ENCODE data around the gene CLSTN2. TPM values are rescaled to one million over a fixed set of nuclear protein-coding genes. Genes with fewer than 3 reads are reported as not detected.

The CLSTN2 gene
- total RNA-seq, 1 donor from 2014 or later: 12.9 TPM

- H3K36me3 Mint-ChIP-seq: no peaks in the 10 kb centered on the region
- H3K27me3 Mint-ChIP-seq: peaks cover 7% of the 10 kb centered on the region
- no peak overlapping the region for H3K27ac Mint-ChIP-seq
- no peak for DNase-seq (ENCODE audit: extremely low spot score, unreplicated experiment)
- TF ChIP-seq CTCF (conservative IDR thresholded peaks at IDR 0.05): no peak
- H3K4me1 Mint-ChIP-seq (ENCODE audit: unreplicated experiment): no peaks in the 10 kb centered on the region
- no peaks in the 10 kb centered on the region for H3K9me3 Mint-ChIP-seq
- no peak overlapping the region for H3K4me3 Mint-ChIP-seq
These were observed 143.4 kb downstream of the CLSTN2 start for GRCh38 chr3:140078343-140078742.

GRCh38 chr3:140078940-140079339 is 144.0 kb downstream of the CLSTN2 start:
- H3K27ac Mint-ChIP-seq: no peak overlapping the region
- peaks cover 7% of the 10 kb centered on the region for H3K27me3 Mint-ChIP-seq
- H3K9me3 Mint-ChIP-seq: no peaks in the 10 kb centered on the region
- no peaks in the 10 kb centered on the region for H3K4me1 Mint-ChIP-seq (ENCODE audit: unreplicated experiment)
- no peak overlapping the region for H3K4me3 Mint-ChIP-seq
- no peak for DNase-seq (ENCODE audit: extremely low spot score, unreplicated experiment)
- no peaks in the 10 kb centered on the region for H3K36me3 Mint-ChIP-seq
- no peak for TF ChIP-seq CTCF (conservative IDR thresholded peaks at IDR 0.05)

GRCh38 chr3:140081887-140082286 is 146.9 kb downstream of the CLSTN2 start:
- no peak for TF ChIP-seq CTCF (conservative IDR thresholded peaks at IDR 0.05)
- H3K27ac Mint-ChIP-seq: no peak overlapping the region
- H3K9me3 Mint-ChIP-seq: no peaks in the 10 kb centered on the region
- no peak for DNase-seq (ENCODE audit: extremely low spot score, unreplicated experiment)
- H3K27me3 Mint-ChIP-seq: peaks cover 7% of the 10 kb centered on the region
- no peaks in the 10 kb centered on the region for H3K36me3 Mint-ChIP-seq
- H3K4me3 Mint-ChIP-seq: no peak overlapping the region
- H3K4me1 Mint-ChIP-seq (ENCODE audit: unreplicated experiment): no peaks in the 10 kb centered on the region

- Mint-ChIP-seq H3K4me3 (no peak overlapping the region), H3K4me1 (ENCODE audit: unreplicated experiment) (no peaks in the 10 kb centered on the region), H3K9me3 (no peaks in the 10 kb centered on the region), H3K27ac (no peak overlapping the region), H3K36me3 (no peaks in the 10 kb centered on the region), H3K27me3 (peaks cover 7% of the 10 kb centered on the region)
- no peak for TF ChIP-seq CTCF (conservative IDR thresholded peaks at IDR 0.05)
- no peak for DNase-seq (ENCODE audit: extremely low spot score, unreplicated experiment)
These were observed 150.0 kb downstream of the CLSTN2 start for GRCh38 chr3:140085001-140085400.

GRCh38 chr3:140086642-140087041 is 151.7 kb downstream of the CLSTN2 start:
- Mint-ChIP-seq H3K9me3 (peaks cover 5% of the 10 kb centered on the region), H3K4me1 (ENCODE audit: unreplicated experiment) (no peaks in the 10 kb centered on the region), H3K4me3 (no peak overlapping the region), H3K27ac (no peak overlapping the region), H3K27me3 (peaks cover 7% of the 10 kb centered on the region), H3K36me3 (no peaks in the 10 kb centered on the region)
- no peak for TF ChIP-seq CTCF (conservative IDR thresholded peaks at IDR 0.05)
- no peak for DNase-seq (ENCODE audit: extremely low spot score, unreplicated experiment)

- no peaks in the 10 kb centered on the region for H3K36me3 Mint-ChIP-seq
- H3K9me3 Mint-ChIP-seq: peaks cover 5% of the 10 kb centered on the region
- H3K27ac Mint-ChIP-seq: no peak overlapping the region
- H3K4me3 Mint-ChIP-seq: no peak overlapping the region
- no peak for TF ChIP-seq CTCF (conservative IDR thresholded peaks at IDR 0.05)
- no peaks in the 10 kb centered on the region for H3K27me3 Mint-ChIP-seq
- DNase-seq (ENCODE audit: extremely low spot score, unreplicated experiment): no peak
- no peaks in the 10 kb centered on the region for H3K4me1 Mint-ChIP-seq (ENCODE audit: unreplicated experiment)
These were observed 153.1 kb downstream of the CLSTN2 start for GRCh38 chr3:140088058-140088457.
